Sigmoid colon (tissue), 7 donors: ENCODE data around the gene RTKN2. TPM values are rescaled to one million over a fixed set of nuclear protein-coding genes. Genes with fewer than 3 reads are reported as not detected.

Experiments used
- DNase-seq: peaks from one replicate; pipeline ENCODE4 v3.0.0-alpha.2; 2019
- H3K27ac ChIP-seq, 4 donors: fragments of 200-600 bp; sonication (generic); one replicate each; pipeline ENCODE4 v1.5.1; 2016 to 2019; ENCODE audit warnings: mild to moderate bottlenecking in 1 of 4
- H3K27me3 ChIP-seq, 3 donors: fragments of 200-600 bp; sonication (generic); one replicate each; pipeline ENCODE4 v1.5.1; 2019; ENCODE audit warnings: mild to moderate bottlenecking in 1 of 3
- H3K36me3 ChIP-seq, 4 donors: fragments of 200-600 bp; sonication (generic); one replicate each; pipeline ENCODE4 v1.5.1; 2016 to 2019
- H3K4me1 ChIP-seq, 4 donors: fragments of 200-600 bp; sonication (generic); one replicate each; pipeline ENCODE4 v1.5.1; 2017 to 2019
- H3K4me3 ChIP-seq, 4 donors: fragments of 200-600 bp; sonication (generic); one replicate each; pipeline ENCODE4 v1.5.1; 2017 to 2019; ENCODE audit warnings: mild to moderate bottlenecking in 2 of 4, moderate library complexity in 1 of 4
- H3K9me3 ChIP-seq, 4 donors: fragments of 200-600 bp in 3 of 4; sonication (generic) in 3 of 4; one replicate each; pipeline versions ENCODE4 v1.5.1 to v1.6.1; 2013 to 2019
- CTCF ChIP-seq, 4 experiments: fragments of 450-650 bp in 3 of 4; fragments of 200-600 bp in 1 of 4; IDR thresholded peaks; one replicate each; pipeline ENCODE4 v1.5.1; 2016 to 2019; ENCODE audit warnings: antibody characterized with exemption in 4 of 4, mild to moderate bottlenecking in 3 of 4, moderate library complexity in 2 of 4
- EP300 ChIP-seq, 4 donors: sonication (generic); formaldehyde crosslinking; IDR thresholded peaks; one replicate each; pipeline ENCODE4 v1.6.1; 2017; ENCODE audit warnings: antibody characterized with exemption in 4 of 4
- POLR2A ChIP-seq, 2 donors: fragments of 450-650 bp; IDR thresholded peaks; one replicate each; pipeline ENCODE4 v1.6.1; 2016; ENCODE audit warnings: antibody characterized with exemption in 2 of 2, mild to moderate bottlenecking in 2 of 2, moderate library complexity in 2 of 2
- POLR2AphosphoS5 ChIP-seq, 4 donors: sonication (generic); formaldehyde crosslinking; IDR thresholded peaks; one replicate each; pipeline ENCODE4 v1.6.1; 2017; ENCODE audit warnings: antibody characterized with exemption in 4 of 4
- WGBS, 2 donors: extraction: QIAGEN DNeasy Blood & Tissue Kit; methylation state at CpG; one replicate each; pipeline ENCODE4 v1.1.7; 2013; 5-methylcytosine and 5-hydroxymethylcytosine counted together
- intact Hi-C: fragments of 100-400 bp; cut with DNase I; formaldehyde crosslinking; loops from one replicate; pipeline ENCODE4 v1.15.1; 2023
- polyA plus RNA-seq, 3 donors: library from polyadenylated mRNA; stranded (reverse); fragments of 200-250 nt; gene quantifications; one replicate each; pipeline ENCODE4 v1.2.3, GENCODE V29; 2013
- total RNA-seq, 4 donors: library from RNA; depleted of rRNA; stranded (reverse); fragments of >200 nt; gene quantifications; one replicate each; pipeline ENCODE4 v1.1.0, GENCODE V29; 2016
- donor health status: healthy with polysubstance abuse.
- donor health status: Bipolar disorder and iron deficiency.
- donor health status: healthy.

The RTKN2 gene
- total and polyA plus RNA-seq, 7 donors: 0.60 to 2.0 (median 1.2) TPM; not detected in 4

DNA sequence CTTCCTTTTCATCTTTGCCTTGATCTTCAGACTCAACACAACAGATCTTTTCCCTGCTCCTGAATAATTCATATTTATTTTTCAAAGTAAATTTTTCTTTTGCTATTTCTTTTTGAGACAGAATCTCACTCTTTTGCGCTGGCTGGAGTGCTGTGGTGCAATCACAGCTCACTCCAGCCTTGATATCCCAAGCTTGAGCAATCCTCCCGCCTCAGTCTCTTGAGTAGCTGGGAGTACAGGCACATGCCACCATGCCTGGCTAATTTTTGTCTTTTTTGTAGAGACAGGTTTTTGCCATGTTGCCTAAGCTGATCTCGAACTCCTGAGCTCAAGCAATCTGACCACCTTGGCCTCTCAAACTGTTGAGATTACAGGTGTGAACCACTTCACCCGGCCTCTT is 9.2 kb downstream of the RTKN2 start:
- WGBS, 2 donors: 73 to 85% methylated on average over 4 of the region's 4 CpGs
- no peaks in the 10 kb centered on the region for H3K9me3 ChIP-seq
- H3K4me1 ChIP-seq: no peaks in the 10 kb centered on the region
- no peaks in the 10 kb centered on the region for H3K36me3 ChIP-seq
- H3K27me3 ChIP-seq: no peaks in the 10 kb centered on the region
- H3K4me3 ChIP-seq: no peak overlapping the region
- H3K27ac ChIP-seq: no peak overlapping the region
- intact Hi-C loops: no loop called here
- no peak for DNase-seq
- no peak for TF ChIP-seq POLR2A (IDR thresholded peaks at IDR 0.05)

- Histone ChIP-seq H3K27ac (no peak overlapping the region), H3K4me1 (no peaks in the 10 kb centered on the region), H3K27me3 (no peaks in the 10 kb centered on the region), H3K9me3 (no peaks in the 10 kb centered on the region), H3K4me3 (no peak overlapping the region), H3K36me3 (no peaks in the 10 kb centered on the region)
- 97% methylated on average over 3 of the region's 3 CpGs for WGBS, 2 donors
- intact Hi-C loops: no loop called here
- DNase-seq: no peak
- TF ChIP-seq POLR2A (IDR thresholded peaks at IDR 0.05): no peak
- no peak for TF ChIP-seq CTCF (IDR thresholded peaks at IDR 0.05)
- TF ChIP-seq POLR2AphosphoS5 (IDR thresholded peaks at IDR 0.05): no peak
- no peak for TF ChIP-seq EP300 (IDR thresholded peaks at IDR 0.05)
Observed at GRCh38 chr10:62258926-62259325, 9.7 kb downstream of the RTKN2 start.

DNA sequence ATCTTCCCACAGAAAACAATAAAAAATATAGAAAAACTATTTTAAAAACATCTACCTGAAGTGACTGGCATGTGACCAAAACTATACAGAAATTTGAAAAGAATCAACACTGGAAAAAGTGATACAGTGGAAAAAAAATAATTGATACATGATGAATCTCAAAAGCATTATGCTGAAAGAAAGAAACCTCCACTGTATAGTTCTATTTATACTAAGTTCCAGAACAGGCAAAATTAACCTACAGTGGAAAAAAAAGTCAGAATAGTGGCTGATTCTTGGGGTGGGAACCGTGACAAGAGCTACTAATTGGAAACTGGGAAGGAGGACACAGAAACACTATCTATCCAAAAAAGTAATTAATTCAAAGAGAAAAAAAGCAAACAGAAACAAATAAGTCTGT is 14.9 kb downstream of the RTKN2 start:
- no peaks in the 10 kb centered on the region for H3K4me1 ChIP-seq
- TF ChIP-seq EP300 (IDR thresholded peaks at IDR 0.05) (no peak), CTCF (IDR thresholded peaks at IDR 0.05) (no peak), POLR2AphosphoS5 (IDR thresholded peaks at IDR 0.05) (no peak), POLR2A (IDR thresholded peaks at IDR 0.05) (no peak)
- H3K36me3 ChIP-seq: no peaks in the 10 kb centered on the region
- no peak overlapping the region for H3K4me3 ChIP-seq
- H3K9me3 ChIP-seq: no peaks in the 10 kb centered on the region
- no peak for DNase-seq
- intact Hi-C loops: no loop called here
- no peaks in the 10 kb centered on the region for H3K27me3 ChIP-seq
- WGBS, 2 donors: 87 to 96% methylated on average over 1 of the region's 1 CpG
- H3K27ac ChIP-seq: no peak overlapping the region

- H3K4me1 ChIP-seq: no peaks in the 10 kb centered on the region
- no peak overlapping the region for H3K4me3 ChIP-seq
- intact Hi-C loops: no loop called here
- DNase-seq: no peak
- H3K9me3 ChIP-seq: no peaks in the 10 kb centered on the region
- H3K27me3 ChIP-seq: no peaks in the 10 kb centered on the region
- H3K36me3 ChIP-seq: no peaks in the 10 kb centered on the region
- TF ChIP-seq POLR2AphosphoS5 (IDR thresholded peaks at IDR 0.05) (no peak), CTCF (IDR thresholded peaks at IDR 0.05) (no peak), EP300 (IDR thresholded peaks at IDR 0.05) (no peak), POLR2A (IDR thresholded peaks at IDR 0.05) (no peak)
- WGBS, 2 donors: 91 to 96% methylated on average over 1 of the region's 1 CpG
- H3K27ac ChIP-seq: no peak overlapping the region
Observed at GRCh38 chr10:62252051-62252450, 16.6 kb downstream of the RTKN2 start.

DNA sequence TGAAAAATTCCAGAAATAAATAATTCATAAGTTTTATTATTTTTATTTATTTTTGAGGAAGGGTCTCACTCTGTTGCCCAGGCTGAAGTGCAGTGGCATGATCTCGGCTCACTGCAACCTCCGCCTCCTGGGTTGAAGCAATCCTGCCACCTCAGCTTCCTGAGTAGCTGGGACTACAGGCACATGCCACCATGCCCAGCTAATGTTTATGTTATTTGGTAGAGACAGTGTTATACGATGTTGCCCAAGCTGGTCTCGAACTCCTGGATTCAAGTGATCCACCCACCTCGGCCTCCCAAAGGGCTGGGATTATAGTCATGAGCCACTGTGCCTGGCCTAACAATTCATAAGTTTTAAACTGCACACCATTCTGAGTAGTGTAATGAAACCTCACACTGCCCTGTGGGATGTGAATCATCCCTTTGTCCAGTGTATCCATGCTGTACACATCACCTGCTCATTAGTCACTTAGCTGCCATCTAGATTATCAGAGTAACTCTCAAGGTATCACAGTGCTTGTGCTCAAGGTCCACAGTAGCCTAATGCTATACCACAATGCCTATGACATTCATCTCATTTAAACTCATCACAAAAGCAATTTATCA is 17.9 kb downstream of the RTKN2 start:
- intact Hi-C loops: no loop called here
- no peaks in the 10 kb centered on the region for H3K9me3 ChIP-seq
- no peak for DNase-seq
- H3K4me1 ChIP-seq: no peaks in the 10 kb centered on the region
- no peak for TF ChIP-seq CTCF (IDR thresholded peaks at IDR 0.05)
- no peak for TF ChIP-seq POLR2A (IDR thresholded peaks at IDR 0.05)
- TF ChIP-seq EP300 (IDR thresholded peaks at IDR 0.05): no peak
- no peaks in the 10 kb centered on the region for H3K27me3 ChIP-seq
- H3K27ac ChIP-seq: no peak overlapping the region
- WGBS, 2 donors: 88 to 95% methylated on average over 5 of the region's 5 CpGs
- H3K36me3 ChIP-seq: no peaks in the 10 kb centered on the region
- no peak overlapping the region for H3K4me3 ChIP-seq
